B cell (primary cell): Measurements from ENCODE around the gene PSMG4. TPM values are rescaled to one million over a fixed set of nuclear protein-coding genes. Genes with fewer than 3 reads are reported as not detected.

Source experiments
- ATAC-seq: fragments of 200-7000 bp; cut with Tn5 transposase; one replicate; pipeline ENCODE4 v1.10.0; 2021; ENCODE audit warnings: low read depth, mild to moderate bottlenecking, moderate number of reproducible peaks, moderate library complexity
- CTCF ChIA-PET: fragments of 350-600 bp; sonication (Branson Sonifier 250); formaldehyde crosslinking; loops from one replicate; lab custom pipeline; 2021; ENCODE audit warnings: antibody characterized with exemption, inconsistent platforms; lab: Charles Lee
- POLR2A ChIA-PET: fragments of 350-600 bp; sonication (Branson Sonifier 250); formaldehyde crosslinking; loops from one replicate; lab custom pipeline; 2021; ENCODE audit warnings: antibody characterized with exemption; lab: Charles Lee
- DNase-seq: peaks from one replicate; pipeline ENCODE4 v3.0.0; 2013
- H2AFZ ChIP-seq: 2 replicates; pipeline ENCODE4 v1.6.1; 2012; ENCODE audit warnings: mild to moderate bottlenecking, low read depth, low read length; ENCODE audit not compliant: insufficient read depth, poor library complexity, severe bottlenecking
- H3K27ac ChIP-seq, 2 donors: 1 replicate in 1 of 2; 2 replicates in 1 of 2; pipeline ENCODE4 v1.5.1; 2012 to 2013; ENCODE audit warnings: low read length in 2 of 2, mild to moderate bottlenecking in 2 of 2, moderate library complexity in 1 of 2
- H3K27me3 ChIP-seq, 4 experiments: fragments of 200-600 bp in 1 of 4; sonication (generic) in 1 of 4; replicated peaks in 1 of 4; 1 replicate in 2 of 4; 2 replicates in 2 of 4; pipeline versions ENCODE4 v1.6.1 to v1.7.0; 2013 to 2016; ENCODE audit warnings: low read length in 3 of 4, mild to moderate bottlenecking in 2 of 4, mixed read lengths in 1 of 4, moderate library complexity in 1 of 4; ENCODE audit not compliant: insufficient read depth in 4 of 4, control insufficient read depth in 3 of 4; ENCODE audit errors: control extremely low read depth in 1 of 4
- H3K36me3 ChIP-seq, 2 experiments: replicated peaks in 1 of 2; 1 replicate in 1 of 2; 2 replicates in 1 of 2; pipeline versions ENCODE4 v1.6.1 to v1.7.1; 2013; ENCODE audit warnings: low read length in 1 of 2; ENCODE audit not compliant: insufficient read depth in 2 of 2, control insufficient read depth in 1 of 2; ENCODE audit errors: control extremely low read depth in 1 of 2, extremely low read depth in 1 of 2
- H3K4me1 ChIP-seq, 2 donors: fragments of 200-600 bp in 1 of 2; sonication (generic) in 1 of 2; 1 replicate in 1 of 2; 2 replicates in 1 of 2; pipeline versions ENCODE4 v1.5.1 to v1.6.1; 2013 to 2017; ENCODE audit warnings: low read length in 2 of 2; ENCODE audit not compliant: control insufficient read depth in 2 of 2, insufficient read depth in 2 of 2
- H3K4me2 ChIP-seq: replicated peaks from 2 replicates; pipeline ENCODE3; 2012; ENCODE audit warnings: mild to moderate bottlenecking, low read depth, low read length; ENCODE audit not compliant: poor library complexity, severe bottlenecking
- H3K4me3 ChIP-seq, 5 experiments: fragments of 200-600 bp in 1 of 5; sonication (generic) in 1 of 5; 1 replicate in 3 of 5; 2 replicates in 2 of 5; pipeline versions ENCODE4 v1.5.1 to v1.7.0; 2011 to 2016; ENCODE audit warnings: low read length in 4 of 5, mild to moderate bottlenecking in 4 of 5, low read depth in 2 of 5, control low read depth in 1 of 5, moderate library complexity in 1 of 5; ENCODE audit not compliant: insufficient read depth in 1 of 5; ENCODE audit errors: control extremely low read depth in 1 of 5, extremely low read depth in 1 of 5
- H3K79me2 ChIP-seq: fragments of 200-600 bp; sonication (generic); one replicate; pipeline ENCODE4 v1.6.0; 2016; ENCODE audit warnings: low read length; ENCODE audit not compliant: control insufficient read depth, insufficient read depth
- H3K9ac ChIP-seq: fragments of 200-600 bp; sonication (generic); 2 replicates; pipeline ENCODE4 v1.6.1; 2017; ENCODE audit warnings: mild to moderate bottlenecking, low read length, moderate library complexity
- H3K9me3 ChIP-seq, 3 donors: one replicate each; pipeline versions ENCODE4 v1.6.1 to v1.7.1; 2013; ENCODE audit warnings: low read length in 2 of 3; ENCODE audit not compliant: control insufficient read depth in 2 of 3, insufficient read depth in 1 of 3; ENCODE audit errors: control extremely low read depth in 1 of 3
- H4K20me1 ChIP-seq: 2 replicates; pipeline ENCODE4 v1.6.0; 2012; ENCODE audit warnings: mild to moderate bottlenecking, low read length; ENCODE audit not compliant: insufficient read depth, control insufficient read depth, poor library complexity, severe bottlenecking
- H3K27ac Mint-ChIP-seq: one replicate; pipeline ENCODE4 v1.8.0; 2021; ENCODE audit warnings: mixed read lengths
- H3K27me3 Mint-ChIP-seq: one replicate; pipeline ENCODE4 v1.8.0; 2021; ENCODE audit warnings: mixed read lengths
- H3K4me1 Mint-ChIP-seq: one replicate; pipeline ENCODE4 v1.8.0; 2021; ENCODE audit warnings: mixed read lengths
- H3K4me3 Mint-ChIP-seq: one replicate; pipeline ENCODE4 v1.8.0; 2021; ENCODE audit warnings: mixed read lengths
- H3K9me3 Mint-ChIP-seq: one replicate; pipeline ENCODE4 v1.8.0; 2022; ENCODE audit warnings: mixed read lengths; ENCODE audit not compliant: insufficient read depth
- CTCF ChIP-seq: fragments of 200-600 bp; IDR thresholded peaks from one replicate; pipeline ENCODE4 v1.8.0; 2022; ENCODE audit warnings: antibody characterized with exemption, mild to moderate bottlenecking
- EZH2 ChIP-seq: IDR thresholded peaks from 2 replicates; pipeline ENCODE4 v1.6.1; 2012; ENCODE audit warnings: borderline replicate concordance, low read depth, mild to moderate bottlenecking, moderate library complexity, low read length; ENCODE audit not compliant: insufficient read depth, poor library complexity, severe bottlenecking
- WGBS: methylation state at CpG from one replicate; pipeline ENCODE4 v1.1.5; 2013; ENCODE audit warnings: missing lambda C conversion rate; ENCODE audit not compliant: insufficient coverage; 5-methylcytosine and 5-hydroxymethylcytosine counted together
- intact Hi-C: fragments of 100-400 bp; cut with micrococcal nuclease; formaldehyde crosslinking; loops from one replicate; pipeline ENCODE4 v1.10.0; 2022
- polyA plus RNA-seq: library from polyadenylated mRNA; depleted of rRNA; stranded (reverse); fragments of >200 nt; gene quantifications from 2 replicates; pipeline ENCODE4 v1.2.3, GENCODE V29; 2012
- total RNA-seq, 2 donors: library from RNA; stranded (reverse); fragments of 120-200 nt in 1 of 2; gene quantifications; 1 replicate in 1 of 2; 2 replicates in 1 of 2; pipeline versions ENCODE4 v1.2.3 to v1.2.4, GENCODE V29; 2013 to 2022

The PSMG4 gene
- total and polyA plus RNA-seq, 2 donors (not counting 1 experiment from before 2014, with no cell fraction given) = 31.9 to 42.4 TPM

- no peaks in the 10 kb centered on the region for H3K79me2 ChIP-seq
- no peaks in the 10 kb centered on the region for H4K20me1 ChIP-seq
- Mint-ChIP-seq H3K4me1 (peaks cover 53% of the 10 kb centered on the region), H3K4me3 (peak overlapping the region; percentile 95), H3K9me3 (no peaks in the 10 kb centered on the region), H3K27me3 (peaks cover 76% of the 10 kb centered on the region), H3K27ac (no peak overlapping the region)
- intact Hi-C loops = no loop called here
- H3K36me3 ChIP-seq = no peaks in the 10 kb centered on the region
- no peak for TF ChIP-seq CTCF
- no peak for TF ChIP-seq EZH2
- H3K9ac ChIP-seq = peak overlapping the region; percentile 63
- ChIA-PET CTCF (interaction anchor here (4.0 kb wide), 1 partner anchor 21 kb away, joined by 18 read pairs; no protein-coding TSS in a partner anchor), POLR2A (interaction anchor here (0.6 kb wide), 1 partner anchor 1788 kb away, joined by 3 read pairs; no protein-coding TSS in a partner anchor)
- whole genome bisulfite sequencing = 7% methylated on average over 3 of the region's 11 CpGs
- no peak for DNase-seq
- peak overlapping the region in 1 of 5 experiments; percentile 46 for H3K4me3 ChIP-seq
- peaks cover 0 to 83% (median 64%) of the 10 kb centered on the region in 4 experiments for H3K27me3 ChIP-seq
- peak overlapping the region; percentile 96 for H3K4me2 ChIP-seq
- no peak overlapping the region for H2AFZ ChIP-seq
- no peak for ATAC-seq
- peaks cover 58 to 59% of the 10 kb centered on the region in 2 donors for H3K4me1 ChIP-seq
- no peak overlapping the region for H3K27ac ChIP-seq
- H3K9me3 ChIP-seq = peaks cover 0 to 37% (median 0%) of the 10 kb centered on the region in 3 donors
Observed at GRCh38 chr6:3230256-3230882, 28.4 kb upstream of the PSMG4 start.

GRCh38 chr6:3230900-3231246 lies 27.9 kb upstream of the PSMG4 start:
- H3K9me3 ChIP-seq = peaks cover 0 to 37% (median 0%) of the 10 kb centered on the region in 3 donors
- DNase-seq (peak; percentile 55), ATAC-seq (no peak)
- peak overlapping the region; percentile 49 for H3K4me3 Mint-ChIP-seq
- no peaks in the 10 kb centered on the region for H4K20me1 ChIP-seq
- TF ChIP-seq EZH2 = no peak
- TF ChIP-seq CTCF = no peak
- no peak overlapping the region for H3K27ac ChIP-seq
- H3K4me1 Mint-ChIP-seq = peaks cover 53% of the 10 kb centered on the region
- no peaks in the 10 kb centered on the region for H3K79me2 ChIP-seq
- 13% methylated on average over 4 of the region's 11 CpGs for WGBS
- peaks cover 58 to 59% of the 10 kb centered on the region in 2 donors for H3K4me1 ChIP-seq
- H3K27me3 Mint-ChIP-seq = peaks cover 77% of the 10 kb centered on the region
- POLR2A ChIA-PET = no interaction called here
- H3K36me3 ChIP-seq = no peaks in the 10 kb centered on the region
- no peaks in the 10 kb centered on the region for H3K9me3 Mint-ChIP-seq
- H2AFZ ChIP-seq = peak overlapping the region; percentile 54
- H3K27me3 ChIP-seq = peaks cover 0 to 82% (median 64%) of the 10 kb centered on the region in 4 experiments
- CTCF ChIA-PET = interaction anchor here (4.0 kb wide), 1 partner anchor 21 kb away, joined by 18 read pairs; no protein-coding TSS in a partner anchor
- peak overlapping the region; percentile 75 for H3K4me2 ChIP-seq
- H3K9ac ChIP-seq = no peak overlapping the region
- intact Hi-C loops = no loop called here
- H3K4me3 ChIP-seq = peak overlapping the region in 1 of 5 experiments; percentile 46
- no peak overlapping the region for H3K27ac Mint-ChIP-seq
